GM23338 (cell line): Measurements from ENCODE around the gene EXD3. TPM values are rescaled to one million over a fixed set of nuclear protein-coding genes. Genes with fewer than 3 reads are reported as not detected.

Source experiments
- ATAC-seq: fragments of 200-7000 bp; cut with Tn5 transposase; 3 replicates; pipeline ENCODE4 v1.9.1; 2020
- DNase-seq: peaks from one replicate; pipeline ENCODE4 v3.0.0-alpha.2; 2015; ENCODE audit warnings: low spot score
- H2AFZ ChIP-seq: fragments of 200-600 bp; sonication (generic); 2 replicates; pipeline ENCODE4 v1.8.0; 2016; ENCODE audit warnings: antibody characterized with exemption, mild to moderate bottlenecking, moderate library complexity
- H3F3A ChIP-seq: fragments of 200-600 bp; sonication (generic); replicated peaks from 2 replicates; pipeline ENCODE4 v1.8.0; 2017; ENCODE audit warnings: antibody characterized with exemption, mixed run types, low read depth
- H3K27ac ChIP-seq: fragments of 200-600 bp; sonication (generic); 2 replicates; pipeline ENCODE4 v1.6.1; 2016; ENCODE audit warnings: low read depth
- H3K27me3 ChIP-seq: fragments of 200-600 bp; sonication (generic); 2 replicates; pipeline ENCODE4 v1.8.0; 2016; ENCODE audit warnings: mild to moderate bottlenecking, mixed run types, moderate library complexity; ENCODE audit not compliant: insufficient read depth
- H3K36me3 ChIP-seq: fragments of 200-600 bp; sonication (generic); 2 replicates; pipeline ENCODE4 v1.8.0; 2016; ENCODE audit warnings: mild to moderate bottlenecking; ENCODE audit not compliant: insufficient read depth
- H3K4me1 ChIP-seq: fragments of 200-600 bp; sonication (generic); 2 replicates; pipeline ENCODE4 v1.8.0; 2016; ENCODE audit warnings: mild to moderate bottlenecking, moderate library complexity; ENCODE audit not compliant: insufficient read depth
- H3K4me2 ChIP-seq: fragments of 200-600 bp; sonication (generic); 2 replicates; pipeline ENCODE4 v1.7.1; 2017; ENCODE audit warnings: mixed run types
- H3K4me3 ChIP-seq: fragments of 200-600 bp; sonication (generic); 2 replicates; pipeline ENCODE4 v1.6.1; 2016; ENCODE audit warnings: mixed run types
- H3K79me2 ChIP-seq: fragments of 200-600 bp; sonication (generic); replicated peaks from 2 replicates; pipeline ENCODE4 v1.8.0; 2017; ENCODE audit warnings: mild to moderate bottlenecking; ENCODE audit not compliant: insufficient read depth
- H3K9me2 ChIP-seq: fragments of 200-600 bp; sonication (generic); 2 replicates; pipeline ENCODE4 v1.8.0; 2017; ENCODE audit not compliant: insufficient read depth
- H4K20me1 ChIP-seq: fragments of 200-600 bp; sonication (generic); replicated peaks from 2 replicates; pipeline ENCODE4 v1.8.0; 2017; ENCODE audit warnings: mild to moderate bottlenecking; ENCODE audit not compliant: insufficient read depth
- H3K27ac Mint-ChIP-seq: 2 replicates; pipeline ENCODE4 v1.8.0; 2020; ENCODE audit warnings: inconsistent platforms, mild to moderate bottlenecking, moderate library complexity, mixed read lengths
- H3K27me3 Mint-ChIP-seq: 3 replicates; pipeline ENCODE4 v1.8.0; 2022; ENCODE audit warnings: low read depth, mild to moderate bottlenecking, moderate library complexity, mixed read lengths, inconsistent platforms; ENCODE audit not compliant: insufficient read depth, poor library complexity
- H3K36me3 Mint-ChIP-seq: 3 replicates; pipeline ENCODE4 v1.8.0; 2021; ENCODE audit warnings: low read depth, mild to moderate bottlenecking, inconsistent platforms, moderate library complexity, mixed read lengths
- H3K4me1 Mint-ChIP-seq: 3 replicates; pipeline ENCODE4 v1.8.0; 2020; ENCODE audit warnings: mild to moderate bottlenecking, inconsistent platforms, mixed read lengths
- H3K4me3 Mint-ChIP-seq: 3 replicates; pipeline ENCODE4 v1.8.0; 2021; ENCODE audit warnings: moderate library complexity, mild to moderate bottlenecking, inconsistent platforms, mixed read lengths
- H3K9me3 Mint-ChIP-seq: 3 replicates; pipeline ENCODE4 v1.8.0; 2020; ENCODE audit warnings: moderate library complexity, mild to moderate bottlenecking, inconsistent platforms, mixed read lengths
- CREB1 ChIP-seq: fragments of 250-450 bp; sonication (Bioruptor Pico); IDR thresholded peaks from 2 replicates; pipeline ENCODE4 v1.5.0; 2020; ENCODE audit warnings: low read depth, mild to moderate bottlenecking, moderate library complexity
- CTCF ChIP-seq, 2 experiments: fragments of 200-600 bp in 1 of 2; sonication (generic) in 1 of 2; conservative IDR thresholded peaks; 2 replicates each; pipeline versions ENCODE4 v1.5.1 to v1.6.1; 2016 to 2017; ENCODE audit warnings: antibody characterized with exemption in 2 of 2, low read depth in 2 of 2, mild to moderate bottlenecking in 2 of 2, moderate library complexity in 1 of 2
- EZH2 ChIP-seq: fragments of 200-600 bp; sonication (generic); IDR thresholded peaks from one replicate; pipeline ENCODE4 v1.8.0; 2017; ENCODE audit warnings: antibody characterized with exemption, mild to moderate bottlenecking, low read depth; ENCODE audit not compliant: unreplicated experiment
- EZH2phosphoT487 ChIP-seq: fragments of 200-600 bp; sonication (generic); IDR thresholded peaks from one replicate; pipeline ENCODE4 v1.8.1; 2018; ENCODE audit warnings: antibody characterized with exemption; ENCODE audit not compliant: unreplicated experiment
- NANOG ChIP-seq: IDR thresholded peaks from 2 replicates; pipeline ENCODE4 v1.6.1; 2016; ENCODE audit warnings: antibody characterized with exemption, borderline replicate concordance
- REST ChIP-seq: IDR thresholded peaks from one replicate; pipeline ENCODE4 v1.6.1; 2018; ENCODE audit warnings: antibody characterized with exemption; ENCODE audit not compliant: unreplicated experiment
- ZNF114 ChIP-seq: fragments of 250-450 bp; sonication (Bioruptor Pico); IDR thresholded peaks from 2 replicates; pipeline ENCODE4 v1.5.0; 2020; ENCODE audit warnings: mild to moderate bottlenecking, moderate library complexity
- ZNF462 ChIP-seq: fragments of 250-450 bp; sonication (Bioruptor Pico); IDR thresholded peaks from 2 replicates; pipeline ENCODE4 v1.5.0; 2020; ENCODE audit warnings: mild to moderate bottlenecking, moderate library complexity
- polyA plus RNA-seq: library from polyadenylated mRNA; unstranded; fragments of >200 nt; fragmentation: Nextera tagmentation; extraction: Ambion mirVana; gene quantifications from 2 replicates; pipeline ENCODE4 v1.2.1, GENCODE V29; 2016
- total RNA-seq: library from RNA; depleted of rRNA; stranded (reverse); fragments of >200 nt; shearing (Covaris generic); gene quantifications from 2 replicates; pipeline ENCODE4 v1.2.3, GENCODE V29; 2014

EXD3 gene
- total and polyA plus RNA-seq, 2 experiments from 2014 or later = 3.6 to 9.7 TPM

GRCh38 chr9:137449081-137449844 lies 26.3 kb upstream of the EXD3 start:
- H3K79me2 ChIP-seq = no peaks in the 10 kb centered on the region
- no peaks in the 10 kb centered on the region for H3K27me3 ChIP-seq
- TF ChIP-seq REST (no peak), EZH2 (no peak), CREB1 (CRISPR knock-in tag) (no peak), ZNF114 (CRISPR knock-in tag) (no peak), EZH2phosphoT487 (no peak), NANOG (no peak), ZNF462 (CRISPR knock-in tag) (no peak), CTCF (conservative IDR thresholded peaks at IDR 0.05; ENCODE audit: low read depth in 2 of 2) (no peak)
- Mint-ChIP-seq H3K36me3 (peaks cover 3% of the 10 kb centered on the region; the same call in 1 of the 3 replicates), H3K4me1 (peaks cover 3% of the 10 kb centered on the region), H3K27ac (no peak overlapping the region), H3K9me3 (no peaks in the 10 kb centered on the region; the same call in 2 of the 3 replicates), H3K27me3 (peaks cover 7% of the 10 kb centered on the region), H3K4me3 (no peak overlapping the region)
- H3K4me1 ChIP-seq = no peaks in the 10 kb centered on the region
- no peaks in the 10 kb centered on the region for H3K9me2 ChIP-seq
- H3K4me3 ChIP-seq = no peak overlapping the region
- ATAC-seq = no peak
- no peak for DNase-seq
- H3K27ac ChIP-seq = no peak overlapping the region
- no peaks in the 10 kb centered on the region for H4K20me1 ChIP-seq
- H3F3A ChIP-seq = 0 out of 2 replicates have a peak, but pooled peaks cover 4% of the 10 kb centered on the region
- H3K4me2 ChIP-seq = no peak overlapping the region
- H2AFZ ChIP-seq = no peak overlapping the region
- peaks cover 6% of the 10 kb centered on the region; the same call in 1 of the 2 replicates for H3K36me3 ChIP-seq
